Measurements from ENCODE around the gene PHACTR2.
"Not testable (repeated sequence)": the region's sequence is repeated elsewhere in the genome, so short reads cannot be mapped to it uniquely, and the experiment has no call there.

PHACTR2 gene

DNA sequence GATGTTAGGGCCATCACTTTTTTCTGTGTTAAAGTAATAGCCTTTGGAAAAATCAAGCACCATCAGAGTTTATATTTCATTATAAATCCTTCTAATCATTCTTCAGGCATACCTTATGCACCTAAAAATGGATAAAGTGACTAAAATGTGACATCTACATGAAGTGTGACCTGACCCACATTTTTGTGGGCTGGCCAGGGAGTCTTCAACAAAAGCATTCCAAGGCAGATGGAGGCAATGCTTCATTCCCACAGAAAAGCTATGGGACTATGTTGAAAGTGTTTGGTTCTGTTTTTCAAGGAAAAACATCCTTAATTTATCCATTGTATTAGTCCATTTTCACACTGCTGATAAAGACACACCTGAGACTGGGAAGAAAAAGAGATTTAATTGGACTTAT lies 106.6 kb downstream of the PHACTR2 start:
- Histone ChIP-seq H3K9me3 (ENCODE audit: control extremely low read depth in 1 of 5, control insufficient read depth in 4 of 5, insufficient read depth in 2 of 5, low read depth in 1 of 5, low read length in 4 of 5) (peaks cover 5 to 16% (median 13%) of the 10 kb centered on the region in 5 experiments), H3K36me3 (ENCODE audit: control insufficient read depth in 4 of 4, insufficient read depth in 4 of 4, low read length in 3 of 4) (peaks cover 7 to 46% (median 21%) of the 10 kb centered on the region in 4 experiments), H3K27me3 (replicated peaks in 2 of 5; ENCODE audit: control insufficient read depth in 4 of 5, insufficient read depth in 5 of 5, low read length in 4 of 5) (no peaks in the 10 kb centered on the region), H3K27ac (ENCODE audit: insufficient read depth in 1 of 2, low read depth in 1 of 2, low read length in 2 of 2, poor library complexity in 1 of 2, severe bottlenecking in 2 of 2) (no peak overlapping the region), H3K4me3 (ENCODE audit: control insufficient read depth in 1 of 7, extremely low read depth in 1 of 7, insufficient read depth in 4 of 7, low read depth in 2 of 7, low read length in 6 of 7) (no peak overlapping the region), H3K4me1 (ENCODE audit: control extremely low read depth in 1 of 4, control insufficient read depth in 4 of 4, insufficient read depth in 4 of 4, low read length in 3 of 4) (no peaks in the 10 kb centered on the region)
- no peak for DNase-seq
- POLR2A ChIA-PET: no interaction called here
- CTCF ChIA-PET: no interaction called here

DNA sequence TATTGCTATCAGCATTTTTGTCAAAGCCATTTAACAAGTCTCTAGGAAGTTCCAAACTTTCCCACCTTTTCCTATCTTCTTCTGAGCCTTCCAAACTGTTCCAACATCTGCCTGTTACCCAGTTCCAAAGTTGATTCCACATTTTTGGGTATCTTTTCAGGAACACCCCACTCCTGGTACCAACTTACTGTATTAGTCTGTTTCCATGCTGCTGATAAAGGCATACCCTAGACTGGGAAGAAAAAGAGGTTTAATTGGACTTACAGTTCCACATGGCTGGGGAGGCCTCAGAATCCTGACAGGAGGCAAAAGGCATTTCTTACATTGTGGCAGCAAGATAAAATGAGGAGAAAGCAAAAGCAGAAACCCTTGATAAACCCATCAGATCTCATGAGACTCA lies 108.6 kb downstream of the PHACTR2 start:
- CTCF ChIA-PET; POLR2A ChIA-PET; DNase-seq; H3K4me1 ChIP-seq (ENCODE audit: control extremely low read depth in 1 of 4, control insufficient read depth in 4 of 4, insufficient read depth in 4 of 4, low read length in 3 of 4); H3K4me3 ChIP-seq (ENCODE audit: control insufficient read depth in 1 of 7, extremely low read depth in 1 of 7, insufficient read depth in 4 of 7, low read depth in 2 of 7, low read length in 6 of 7); H3K27ac ChIP-seq (ENCODE audit: insufficient read depth in 1 of 2, low read depth in 1 of 2, low read length in 2 of 2, poor library complexity in 1 of 2, severe bottlenecking in 2 of 2); H3K27me3 ChIP-seq (replicated peaks in 2 of 5; ENCODE audit: control insufficient read depth in 4 of 5, insufficient read depth in 5 of 5, low read length in 4 of 5): not testable (repeated sequence)
- H3K9me3 ChIP-seq (ENCODE audit: control extremely low read depth in 1 of 5, control insufficient read depth in 4 of 5, insufficient read depth in 2 of 5, low read depth in 1 of 5, low read length in 4 of 5): peaks cover 5 to 16% (median 13%) of the 10 kb centered on the region in 5 experiments
- peaks cover 9 to 51% (median 24%) of the 10 kb centered on the region in 4 experiments for H3K36me3 ChIP-seq (ENCODE audit: control insufficient read depth in 4 of 4, insufficient read depth in 4 of 4, low read length in 3 of 4)

DNA sequence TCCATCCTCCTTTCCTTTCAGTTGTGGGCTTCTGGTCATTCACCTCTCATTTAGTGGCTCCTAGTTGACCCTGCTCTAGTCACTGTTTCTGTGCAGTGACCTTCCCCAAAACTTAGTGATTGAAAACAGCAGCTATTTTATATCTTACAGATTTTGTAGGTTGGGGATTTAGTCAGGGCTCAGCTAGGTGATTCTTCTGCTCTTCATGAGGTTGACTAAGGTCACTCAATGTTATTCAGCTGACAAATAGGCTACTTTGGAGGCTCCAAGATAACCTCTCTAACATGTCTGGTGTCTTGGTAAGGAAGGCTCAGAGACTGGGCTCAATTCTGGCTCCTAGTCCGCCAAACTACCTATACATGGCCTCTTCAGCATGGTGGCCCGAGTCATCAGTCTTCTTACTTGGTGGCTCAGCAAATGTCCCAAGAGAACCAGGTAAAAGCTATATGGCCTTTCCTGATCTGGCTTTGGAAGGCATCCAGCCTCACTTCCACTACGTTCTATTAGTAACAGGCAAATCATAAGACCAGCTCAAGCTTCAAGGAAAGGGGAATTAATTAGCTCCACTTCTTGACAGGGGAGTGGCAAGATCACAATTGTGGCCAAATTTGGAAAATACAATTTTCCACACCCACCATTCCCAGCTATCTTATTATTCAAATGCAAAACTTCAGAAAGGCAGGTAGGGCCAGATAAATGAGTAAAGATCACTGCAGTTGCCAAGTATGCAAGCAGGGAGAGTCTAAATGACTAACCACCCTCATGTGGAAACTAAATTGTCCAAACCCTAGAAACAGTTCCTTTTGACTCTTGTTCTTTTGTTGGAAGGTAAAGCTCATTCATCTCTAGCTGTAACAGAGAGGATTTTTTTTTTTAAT lies 114.9 kb downstream of the PHACTR2 start:
- no peak for DNase-seq
- 100% methylated on average over 1 of the region's 3 CpGs for WGBS (ENCODE audit: insufficient coverage)
- H3K4me3 ChIP-seq (ENCODE audit: control insufficient read depth in 1 of 7, extremely low read depth in 1 of 7, insufficient read depth in 4 of 7, low read depth in 2 of 7, low read length in 6 of 7): no peak overlapping the region
- H3K4me1 ChIP-seq (ENCODE audit: control extremely low read depth in 1 of 4, control insufficient read depth in 4 of 4, insufficient read depth in 4 of 4, low read length in 3 of 4): no peaks in the 10 kb centered on the region
- ChIA-PET CTCF (interaction anchor here (1.1 to 1.5 kb wide), 2 partner anchors 19 to 164 kb away, joined by 3 read pairs; no protein-coding TSS in a partner anchor), POLR2A (no interaction called here)
- peaks cover 0 to 8% (median 2%) of the 10 kb centered on the region in 5 experiments for H3K9me3 ChIP-seq (ENCODE audit: control extremely low read depth in 1 of 5, control insufficient read depth in 4 of 5, insufficient read depth in 2 of 5, low read depth in 1 of 5, low read length in 4 of 5)
- H3K27ac ChIP-seq (ENCODE audit: insufficient read depth in 1 of 2, low read depth in 1 of 2, low read length in 2 of 2, poor library complexity in 1 of 2, severe bottlenecking in 2 of 2): no peak overlapping the region
- H3K27me3 ChIP-seq (replicated peaks in 2 of 5; ENCODE audit: control insufficient read depth in 4 of 5, insufficient read depth in 5 of 5, low read length in 4 of 5): no peaks in the 10 kb centered on the region
- H3K36me3 ChIP-seq (ENCODE audit: control insufficient read depth in 4 of 4, insufficient read depth in 4 of 4, low read length in 3 of 4): peaks cover 6 to 39% (median 22%) of the 10 kb centered on the region in 4 experiments

DNA sequence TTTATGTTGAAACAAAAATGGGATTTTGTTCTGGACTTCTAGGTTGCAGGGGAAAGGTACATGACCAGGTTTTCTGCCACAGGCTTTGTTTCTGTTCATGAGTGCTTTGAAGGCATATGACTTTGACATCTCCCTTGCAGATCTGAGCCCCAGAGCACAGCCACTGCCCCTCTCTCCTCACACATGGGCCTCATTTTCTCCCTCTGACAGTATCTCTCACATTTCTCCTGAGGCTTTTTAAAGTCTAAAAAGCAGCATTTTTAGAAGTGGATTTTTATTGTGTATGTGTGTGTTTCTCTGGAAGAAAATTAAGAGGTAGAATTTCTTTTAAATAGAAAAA lies 115.5 kb downstream of the PHACTR2 start:
- Histone ChIP-seq H3K27me3 (replicated peaks in 2 of 5; ENCODE audit: control insufficient read depth in 4 of 5, insufficient read depth in 5 of 5, low read length in 4 of 5) (no peaks in the 10 kb centered on the region), H3K4me1 (ENCODE audit: control extremely low read depth in 1 of 4, control insufficient read depth in 4 of 4, insufficient read depth in 4 of 4, low read length in 3 of 4) (no peaks in the 10 kb centered on the region), H3K4me3 (ENCODE audit: control insufficient read depth in 1 of 7, extremely low read depth in 1 of 7, insufficient read depth in 4 of 7, low read depth in 2 of 7, low read length in 6 of 7) (no peak overlapping the region), H3K9me3 (ENCODE audit: control extremely low read depth in 1 of 5, control insufficient read depth in 4 of 5, insufficient read depth in 2 of 5, low read depth in 1 of 5, low read length in 4 of 5) (peaks cover 0 to 8% (median 2%) of the 10 kb centered on the region in 5 experiments), H3K36me3 (ENCODE audit: control insufficient read depth in 4 of 4, insufficient read depth in 4 of 4, low read length in 3 of 4) (peaks cover 6 to 39% (median 21%) of the 10 kb centered on the region in 4 experiments), H3K27ac (ENCODE audit: insufficient read depth in 1 of 2, low read depth in 1 of 2, low read length in 2 of 2, poor library complexity in 1 of 2, severe bottlenecking in 2 of 2) (no peak overlapping the region)
- no peak for DNase-seq
- ChIA-PET POLR2A (no interaction called here), CTCF (interaction anchor here (1.1 to 1.5 kb wide), 2 partner anchors 18 to 163 kb away, joined by 3 read pairs; no protein-coding TSS in a partner anchor)

DNA sequence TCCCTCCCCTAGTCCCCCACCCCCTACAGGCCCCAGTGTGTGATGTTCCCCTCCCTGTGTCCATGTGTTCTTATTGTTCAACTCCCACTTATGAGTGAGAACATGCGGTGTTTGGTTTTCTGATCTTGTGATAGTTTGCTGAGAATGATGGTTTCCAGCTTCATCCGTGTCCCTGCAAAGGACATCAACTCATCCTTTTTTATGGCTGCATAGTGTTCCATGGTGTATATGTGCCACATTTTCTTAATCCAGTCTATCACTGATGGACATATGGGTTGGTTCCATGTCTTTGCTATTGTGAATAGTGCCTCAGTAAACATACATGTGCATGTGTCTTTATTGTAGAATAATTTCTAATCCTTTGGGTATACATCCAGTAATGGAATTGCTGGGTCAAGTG lies 118.8 kb downstream of the PHACTR2 start:
- H3K4me3 ChIP-seq (ENCODE audit: control insufficient read depth in 1 of 7, extremely low read depth in 1 of 7, insufficient read depth in 4 of 7, low read depth in 2 of 7, low read length in 6 of 7); DNase-seq; POLR2A ChIA-PET; H3K27me3 ChIP-seq (replicated peaks in 2 of 5; ENCODE audit: control insufficient read depth in 4 of 5, insufficient read depth in 5 of 5, low read length in 4 of 5); H3K4me1 ChIP-seq (ENCODE audit: control extremely low read depth in 1 of 4, control insufficient read depth in 4 of 4, insufficient read depth in 4 of 4, low read length in 3 of 4); H3K27ac ChIP-seq (ENCODE audit: insufficient read depth in 1 of 2, low read depth in 1 of 2, low read length in 2 of 2, poor library complexity in 1 of 2, severe bottlenecking in 2 of 2): not testable (repeated sequence)
- WGBS (ENCODE audit: insufficient coverage): no CpG with 5 or more reads among the region's 2 CpGs
- H3K36me3 ChIP-seq (ENCODE audit: control insufficient read depth in 4 of 4, insufficient read depth in 4 of 4, low read length in 3 of 4): peaks cover 2 to 21% (median 8%) of the 10 kb centered on the region in 4 experiments
- H3K9me3 ChIP-seq (ENCODE audit: control extremely low read depth in 1 of 5, control insufficient read depth in 4 of 5, insufficient read depth in 2 of 5, low read depth in 1 of 5, low read length in 4 of 5): peaks cover 0 to 20% (median 3%) of the 10 kb centered on the region in 5 experiments
- CTCF ChIA-PET: interaction anchor here (0.7 kb wide), 1 partner anchor 26 kb away, joined by 3 read pairs; no protein-coding TSS in a partner anchor

DNA sequence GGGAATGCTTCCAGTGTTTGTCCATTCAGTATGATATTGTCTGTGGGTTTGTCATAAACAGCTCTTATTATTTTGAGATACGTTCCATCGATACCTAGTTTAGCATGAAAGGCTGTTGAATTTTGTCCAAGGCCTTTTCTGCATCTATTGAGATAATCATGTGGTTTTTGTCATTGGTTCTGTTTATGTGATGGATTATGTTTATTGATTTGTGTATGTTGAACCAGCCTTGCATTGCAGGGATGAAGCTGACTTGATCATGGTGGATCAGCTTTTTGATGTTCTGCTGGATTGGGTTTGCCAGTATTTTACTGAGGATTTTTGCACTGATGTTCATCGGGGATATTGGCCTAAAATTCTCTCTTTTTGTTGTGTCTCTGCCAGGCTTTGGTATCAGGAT lies 120.7 kb downstream of the PHACTR2 start:
- peaks cover 2 to 12% (median 3%) of the 10 kb centered on the region in 4 experiments for H3K36me3 ChIP-seq (ENCODE audit: control insufficient read depth in 4 of 4, insufficient read depth in 4 of 4, low read length in 3 of 4)
- CTCF ChIA-PET; H3K27me3 ChIP-seq (replicated peaks in 2 of 5; ENCODE audit: control insufficient read depth in 4 of 5, insufficient read depth in 5 of 5, low read length in 4 of 5); H3K4me3 ChIP-seq (ENCODE audit: control insufficient read depth in 1 of 7, extremely low read depth in 1 of 7, insufficient read depth in 4 of 7, low read depth in 2 of 7, low read length in 6 of 7); H3K4me1 ChIP-seq (ENCODE audit: control extremely low read depth in 1 of 4, control insufficient read depth in 4 of 4, insufficient read depth in 4 of 4, low read length in 3 of 4); DNase-seq; H3K27ac ChIP-seq (ENCODE audit: insufficient read depth in 1 of 2, low read depth in 1 of 2, low read length in 2 of 2, poor library complexity in 1 of 2, severe bottlenecking in 2 of 2); POLR2A ChIA-PET: not testable (repeated sequence)
- WGBS (ENCODE audit: insufficient coverage): no CpG with 5 or more reads among the region's 3 CpGs
- peaks cover 0 to 11% (median 0%) of the 10 kb centered on the region in 5 experiments for H3K9me3 ChIP-seq (ENCODE audit: control extremely low read depth in 1 of 5, control insufficient read depth in 4 of 5, insufficient read depth in 2 of 5, low read depth in 1 of 5, low read length in 4 of 5)

DNA sequence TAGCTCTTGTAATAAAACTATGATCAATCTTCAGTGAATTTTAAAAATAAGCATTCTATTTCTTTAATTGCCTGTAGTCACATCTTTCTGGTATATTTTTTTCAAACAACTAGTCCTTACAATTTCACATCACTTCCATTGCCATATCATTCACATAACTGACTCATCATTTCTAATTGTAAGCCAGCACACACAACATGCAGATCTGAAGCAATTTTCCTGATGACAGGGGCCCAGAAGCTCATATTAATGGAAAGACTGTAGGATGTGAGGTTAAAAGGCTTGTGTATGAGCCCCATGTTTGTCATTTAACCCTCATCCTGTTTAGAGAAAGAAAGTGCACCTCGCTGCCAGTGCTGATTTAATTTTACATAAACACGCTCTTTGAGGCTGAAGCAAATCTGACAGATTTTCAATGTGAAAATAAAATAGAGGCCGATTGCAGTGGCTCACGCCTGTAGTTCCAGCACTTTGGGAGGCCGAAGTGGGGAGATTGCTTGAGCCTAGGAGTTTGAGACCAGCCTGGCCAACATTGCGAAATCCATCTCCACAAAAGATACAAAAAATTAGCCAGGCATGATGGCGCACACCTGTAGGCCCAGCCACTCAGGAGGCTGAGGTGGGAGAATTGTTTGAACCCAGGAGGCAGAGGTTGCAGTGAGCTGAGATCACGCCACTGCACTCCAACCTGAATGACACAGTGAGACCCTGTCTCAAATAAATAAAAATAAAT lies 125.2 kb downstream of the PHACTR2 start:
- ChIA-PET POLR2A (no interaction called here), CTCF (no interaction called here)
- Histone ChIP-seq H3K27me3 (replicated peaks in 2 of 5; ENCODE audit: control insufficient read depth in 4 of 5, insufficient read depth in 5 of 5, low read length in 4 of 5) (no peaks in the 10 kb centered on the region), H3K27ac (ENCODE audit: insufficient read depth in 1 of 2, low read depth in 1 of 2, low read length in 2 of 2, poor library complexity in 1 of 2, severe bottlenecking in 2 of 2) (no peak overlapping the region), H3K36me3 (ENCODE audit: control insufficient read depth in 4 of 4, insufficient read depth in 4 of 4, low read length in 3 of 4) (peaks cover 4 to 15% (median 6%) of the 10 kb centered on the region in 4 experiments), H3K4me1 (ENCODE audit: control extremely low read depth in 1 of 4, control insufficient read depth in 4 of 4, insufficient read depth in 4 of 4, low read length in 3 of 4) (peaks cover 0 to 19% (median 0%) of the 10 kb centered on the region in 4 experiments), H3K4me3 (ENCODE audit: control insufficient read depth in 1 of 7, extremely low read depth in 1 of 7, insufficient read depth in 4 of 7, low read depth in 2 of 7, low read length in 6 of 7) (no peak overlapping the region), H3K9me3 (ENCODE audit: control extremely low read depth in 1 of 5, control insufficient read depth in 4 of 5, insufficient read depth in 2 of 5, low read depth in 1 of 5, low read length in 4 of 5) (peaks cover 0 to 11% (median 0%) of the 10 kb centered on the region in 5 experiments)
- 95% methylated on average over 4 of the region's 8 CpGs for WGBS (ENCODE audit: insufficient coverage)
- DNase-seq: no peak
